ENCODE results near the gene RNF141.

DNA sequence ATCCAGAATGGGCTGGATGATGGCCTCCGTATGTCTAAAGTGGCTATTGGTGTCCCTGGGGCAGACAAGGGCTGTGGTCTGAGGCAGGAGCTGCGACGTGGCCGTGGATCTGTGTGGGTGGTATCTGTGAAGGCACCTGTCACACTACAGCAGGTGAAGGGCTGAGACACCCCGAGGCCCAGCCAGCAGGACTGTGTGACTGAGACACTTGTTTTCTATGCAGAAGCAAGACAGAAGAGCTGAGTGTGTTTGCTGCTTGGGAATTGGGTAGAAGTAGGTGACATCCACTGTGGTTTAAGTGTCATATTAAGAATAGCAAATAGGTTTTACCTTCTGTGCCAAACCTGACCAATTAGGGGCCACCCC is 51.0 kb downstream of the RNF141 start:
- TF ChIP-seq POLR2AphosphoS5 (IDR thresholded peaks at IDR 0.05) (no peak), POLR2A (IDR thresholded peaks at IDR 0.05) (no peak)
- TF ChIP-seq, protein P1, sequence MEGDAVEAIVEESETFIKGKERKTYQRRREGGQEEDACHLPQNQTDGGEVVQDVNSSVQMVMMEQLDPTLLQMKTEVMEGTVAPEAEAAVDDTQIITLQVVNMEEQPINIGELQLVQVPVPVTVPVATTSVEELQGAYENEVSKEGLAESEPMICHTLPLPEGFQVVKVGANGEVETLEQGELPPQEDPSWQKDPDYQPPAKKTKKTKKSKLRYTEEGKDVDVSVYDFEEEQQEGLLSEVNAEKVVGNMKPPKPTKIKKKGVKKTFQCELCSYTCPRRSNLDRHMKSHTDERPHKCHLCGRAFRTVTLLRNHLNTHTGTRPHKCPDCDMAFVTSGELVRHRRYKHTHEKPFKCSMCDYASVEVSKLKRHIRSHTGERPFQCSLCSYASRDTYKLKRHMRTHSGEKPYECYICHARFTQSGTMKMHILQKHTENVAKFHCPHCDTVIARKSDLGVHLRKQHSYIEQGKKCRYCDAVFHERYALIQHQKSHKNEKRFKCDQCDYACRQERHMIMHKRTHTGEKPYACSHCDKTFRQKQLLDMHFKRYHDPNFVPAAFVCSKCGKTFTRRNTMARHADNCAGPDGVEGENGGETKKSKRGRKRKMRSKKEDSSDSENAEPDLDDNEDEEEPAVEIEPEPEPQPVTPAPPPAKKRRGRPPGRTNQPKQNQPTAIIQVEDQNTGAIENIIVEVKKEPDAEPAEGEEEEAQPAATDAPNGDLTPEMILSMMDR (IDR thresholded peaks at IDR 0.05) = no peak

Measured in upper lobe of left lung (tissue), 4 donors.